OCI-LY1 (cell line): ENCODE measurements around the gene SLC6A2.

Experiments used
- EZH2 ChIP-seq: fragments of 200-600 bp; sonication (generic), shearing (Covaris generic); IDR thresholded peaks from 2 replicates; pipeline ENCODE4 v1.8.0; 2017; ENCODE audit warnings: borderline replicate concordance, mixed run types, mild to moderate bottlenecking, antibody characterized with exemption, low read length, moderate library complexity, mixed read lengths
- TF ChIP-seq, protein P1 (sequence below): fragments of 200-600 bp; sonication (generic), shearing (Covaris generic); IDR thresholded peaks from 2 replicates; pipeline ENCODE4 v1.5.1; 2017; ENCODE audit warnings: mild to moderate bottlenecking, antibody characterized with exemption, low read length, moderate library complexity, mixed read lengths

DNA sequence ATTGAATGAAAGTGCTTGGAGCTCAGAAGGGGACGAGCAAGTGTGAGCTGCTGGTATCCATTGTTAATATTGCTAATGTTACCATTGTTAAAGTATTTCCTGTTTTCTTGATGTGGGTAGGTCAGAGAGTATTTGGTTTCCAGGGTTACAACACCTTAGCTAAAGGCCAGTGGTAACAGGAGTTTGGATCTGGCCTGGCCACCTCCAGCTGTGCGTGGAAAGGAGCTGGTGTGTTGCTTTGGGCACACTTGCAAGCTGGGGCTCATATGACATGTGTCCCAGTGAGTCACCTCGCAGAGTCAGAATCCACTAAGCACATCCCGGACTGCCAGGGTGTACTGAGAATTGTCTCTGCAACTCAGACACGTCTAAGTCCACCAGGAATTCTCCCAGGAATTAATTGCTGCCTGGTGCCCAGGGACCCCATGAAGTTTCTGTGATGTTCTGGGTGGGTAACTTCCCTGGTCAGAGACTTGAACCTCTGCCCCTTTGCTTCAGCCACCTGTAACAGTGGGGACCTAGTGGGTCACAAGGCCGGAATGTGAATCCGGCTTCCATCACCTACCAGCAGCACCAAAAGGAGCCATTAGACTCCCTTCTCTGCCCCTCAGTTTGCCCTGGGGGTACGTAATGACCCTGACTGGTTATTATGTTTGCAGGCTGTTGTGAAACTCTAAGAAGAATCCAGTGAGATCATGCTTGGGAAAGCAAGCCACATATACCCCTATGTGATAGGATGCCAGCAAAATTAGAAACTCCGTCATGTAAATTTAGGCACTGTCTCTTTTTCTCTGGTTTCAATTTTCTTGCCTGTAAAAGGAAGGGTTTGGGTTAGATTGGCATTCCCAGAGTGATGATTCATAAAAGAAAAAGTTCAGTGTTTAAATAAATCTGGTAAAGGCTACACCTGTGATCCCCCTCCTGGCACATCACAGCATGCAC lies 12.8 kb downstream of the SLC6A2 start:
- TF ChIP-seq, protein P1, sequence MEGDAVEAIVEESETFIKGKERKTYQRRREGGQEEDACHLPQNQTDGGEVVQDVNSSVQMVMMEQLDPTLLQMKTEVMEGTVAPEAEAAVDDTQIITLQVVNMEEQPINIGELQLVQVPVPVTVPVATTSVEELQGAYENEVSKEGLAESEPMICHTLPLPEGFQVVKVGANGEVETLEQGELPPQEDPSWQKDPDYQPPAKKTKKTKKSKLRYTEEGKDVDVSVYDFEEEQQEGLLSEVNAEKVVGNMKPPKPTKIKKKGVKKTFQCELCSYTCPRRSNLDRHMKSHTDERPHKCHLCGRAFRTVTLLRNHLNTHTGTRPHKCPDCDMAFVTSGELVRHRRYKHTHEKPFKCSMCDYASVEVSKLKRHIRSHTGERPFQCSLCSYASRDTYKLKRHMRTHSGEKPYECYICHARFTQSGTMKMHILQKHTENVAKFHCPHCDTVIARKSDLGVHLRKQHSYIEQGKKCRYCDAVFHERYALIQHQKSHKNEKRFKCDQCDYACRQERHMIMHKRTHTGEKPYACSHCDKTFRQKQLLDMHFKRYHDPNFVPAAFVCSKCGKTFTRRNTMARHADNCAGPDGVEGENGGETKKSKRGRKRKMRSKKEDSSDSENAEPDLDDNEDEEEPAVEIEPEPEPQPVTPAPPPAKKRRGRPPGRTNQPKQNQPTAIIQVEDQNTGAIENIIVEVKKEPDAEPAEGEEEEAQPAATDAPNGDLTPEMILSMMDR, result no peak
- no peak for TF ChIP-seq EZH2
